Measurements from ENCODE around the gene FAM110D.

DNA sequence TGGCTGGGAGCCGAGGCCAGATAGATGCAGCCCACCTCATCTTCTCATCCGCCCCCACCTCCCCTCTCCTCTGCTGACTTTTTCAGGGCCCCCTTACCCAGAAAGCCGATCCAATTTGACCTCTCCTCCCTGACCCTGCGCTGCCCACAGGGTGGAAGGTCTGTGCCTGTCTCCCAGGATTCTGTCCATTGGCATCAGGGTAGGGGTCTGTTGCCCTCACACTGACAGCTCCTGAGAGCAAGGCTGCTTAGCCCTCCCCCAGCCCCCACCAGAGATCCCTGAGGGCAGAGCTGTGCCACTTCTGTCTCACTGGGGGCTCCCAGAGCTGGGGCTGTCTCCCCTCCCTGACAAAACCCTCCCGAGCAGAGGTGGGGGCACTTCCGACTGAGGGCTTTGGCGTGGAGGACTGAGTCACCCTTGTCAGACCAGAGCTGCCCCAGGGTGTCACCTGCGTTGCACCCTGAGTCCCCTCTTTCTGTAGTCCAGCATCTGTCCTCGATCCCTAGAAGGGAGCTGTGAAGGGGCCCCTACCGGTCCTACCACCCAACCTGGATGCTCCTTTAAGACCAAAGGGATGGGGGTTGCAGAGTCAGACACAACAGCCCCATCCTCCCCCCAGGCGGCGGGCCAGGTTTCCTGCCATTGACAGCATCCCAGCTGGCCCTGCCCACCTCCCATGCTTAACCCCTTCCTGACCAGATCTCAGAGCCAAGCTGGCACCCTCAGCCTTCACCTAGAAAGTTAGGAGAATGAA, 2.4 kb upstream of the FAM110D start:
- TF ChIP-seq, protein P1, sequence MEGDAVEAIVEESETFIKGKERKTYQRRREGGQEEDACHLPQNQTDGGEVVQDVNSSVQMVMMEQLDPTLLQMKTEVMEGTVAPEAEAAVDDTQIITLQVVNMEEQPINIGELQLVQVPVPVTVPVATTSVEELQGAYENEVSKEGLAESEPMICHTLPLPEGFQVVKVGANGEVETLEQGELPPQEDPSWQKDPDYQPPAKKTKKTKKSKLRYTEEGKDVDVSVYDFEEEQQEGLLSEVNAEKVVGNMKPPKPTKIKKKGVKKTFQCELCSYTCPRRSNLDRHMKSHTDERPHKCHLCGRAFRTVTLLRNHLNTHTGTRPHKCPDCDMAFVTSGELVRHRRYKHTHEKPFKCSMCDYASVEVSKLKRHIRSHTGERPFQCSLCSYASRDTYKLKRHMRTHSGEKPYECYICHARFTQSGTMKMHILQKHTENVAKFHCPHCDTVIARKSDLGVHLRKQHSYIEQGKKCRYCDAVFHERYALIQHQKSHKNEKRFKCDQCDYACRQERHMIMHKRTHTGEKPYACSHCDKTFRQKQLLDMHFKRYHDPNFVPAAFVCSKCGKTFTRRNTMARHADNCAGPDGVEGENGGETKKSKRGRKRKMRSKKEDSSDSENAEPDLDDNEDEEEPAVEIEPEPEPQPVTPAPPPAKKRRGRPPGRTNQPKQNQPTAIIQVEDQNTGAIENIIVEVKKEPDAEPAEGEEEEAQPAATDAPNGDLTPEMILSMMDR (conservative IDR thresholded peaks at IDR 0.05; ENCODE audit: low read depth, low read length): no peak
- no peak for TF ChIP-seq EZH2phosphoT487 (IDR thresholded peaks at IDR 0.05; ENCODE audit: borderline replicate concordance, low read length)
- no peak for TF ChIP-seq EZH2 (IDR thresholded peaks at IDR 0.05; ENCODE audit: low read length, unreplicated experiment)

Measured in PC-3 (cell line).